ENCODE measurements around the gene MBOAT2. TPM values are rescaled to one million over a fixed set of nuclear protein-coding genes. Genes with fewer than 3 reads are reported as not detected.
A peak's percentile ranks its signal among the peaks of the same experiment; 100 is the strongest.
"Not testable (repeated sequence)": the region's sequence is repeated elsewhere in the genome, so short reads cannot be mapped to it uniquely, and the experiment has no call there.

The MBOAT2 gene
- total RNA-seq, 1 experiment from 2014 or later = 34.8 TPM

- intact Hi-C loops (cut with micrococcal nuclease; ENCODE audit: unreplicated experiment) (no loop called here), in situ Hi-C loops (cut with HindIII; ENCODE audit: low pct_unique_long_range_greater_than_20kb, low sequenced_read_pairs) (no loop called here)
- POLR2A ChIA-PET = interaction anchor here (0.7 kb wide), 1 partner anchor 1685 kb away, joined by 4 read pairs; no protein-coding TSS in a partner anchor
- TF ChIP-seq CTCF (IDR thresholded peaks at IDR 0.05) (no peak), SIN3A (IDR thresholded peaks at IDR 0.05; ENCODE audit: borderline replicate concordance, insufficient read depth, low read depth, low read length) (no peak), POLR2AphosphoS5 (IDR thresholded peaks at IDR 0.05; ENCODE audit: low read depth, low read length) (no peak), TCF7L2 (IDR thresholded peaks at IDR 0.05; ENCODE audit: low read depth, low read length) (no peak), REST (IDR thresholded peaks at IDR 0.05; ENCODE audit: insufficient read depth in 1 of 2, low read depth in 2 of 2, low read length in 1 of 2) (no peak)
- DNase-seq (ENCODE audit: low read depth, low spot score) (no peak), ATAC-seq (no peak)
- no peaks in the 10 kb centered on the region for H3K36me3 ChIP-seq (ENCODE audit: control insufficient read depth, insufficient read depth, low read length)
- H3K27ac ChIP-seq (ENCODE audit: low read length) = no peak overlapping the region
- BruUV-seq (replicated peaks) = no TSS peak
- no peaks in the 10 kb centered on the region for H3K4me1 ChIP-seq (ENCODE audit: control insufficient read depth, insufficient read depth, low read length)
- H3K27me3 ChIP-seq (ENCODE audit: control insufficient read depth, insufficient read depth, low read length) = no peaks in the 10 kb centered on the region
- H3K9me3 ChIP-seq (ENCODE audit: control insufficient read depth, insufficient read depth, low read depth, low read length) = no peaks in the 10 kb centered on the region
- CTCF ChIA-PET = no interaction called here
- H3K4me3 ChIP-seq (ENCODE audit: low read depth in 2 of 2, low read length in 2 of 2) = no peak overlapping the region
These were observed 95.7 kb downstream of the MBOAT2 start for GRCh38 chr2:8907764-8908288.

- DNase-seq (ENCODE audit: low read depth, low spot score); H3K4me3 ChIP-seq (ENCODE audit: low read depth in 2 of 2, low read length in 2 of 2); H3K9me3 ChIP-seq (ENCODE audit: control insufficient read depth, insufficient read depth, low read depth, low read length); BruUV-seq (replicated peaks); in situ Hi-C loops (cut with HindIII; ENCODE audit: low pct_unique_long_range_greater_than_20kb, low sequenced_read_pairs); H3K4me1 ChIP-seq (ENCODE audit: control insufficient read depth, insufficient read depth, low read length); intact Hi-C loops (cut with micrococcal nuclease; ENCODE audit: unreplicated experiment); H3K36me3 ChIP-seq (ENCODE audit: control insufficient read depth, insufficient read depth, low read length); ATAC-seq; CTCF ChIA-PET; POLR2A ChIA-PET; H3K27me3 ChIP-seq (ENCODE audit: control insufficient read depth, insufficient read depth, low read length); H3K27ac ChIP-seq (ENCODE audit: low read length): not testable (repeated sequence)
- TF ChIP-seq CTCF (IDR thresholded peaks at IDR 0.05) = peak; percentile 48
These were observed 99.6 kb downstream of the MBOAT2 start for GRCh38 chr2:8903924-8904323.

GRCh38 chr2:8902757-8903156 is 100.7 kb downstream of the MBOAT2 start:
- BruUV-seq (replicated peaks); POLR2A ChIA-PET; in situ Hi-C loops (cut with HindIII; ENCODE audit: low pct_unique_long_range_greater_than_20kb, low sequenced_read_pairs); H3K27me3 ChIP-seq (ENCODE audit: control insufficient read depth, insufficient read depth, low read length); H3K9me3 ChIP-seq (ENCODE audit: control insufficient read depth, insufficient read depth, low read depth, low read length); H3K27ac ChIP-seq (ENCODE audit: low read length); H3K4me3 ChIP-seq (ENCODE audit: low read depth in 2 of 2, low read length in 2 of 2); ATAC-seq; H3K4me1 ChIP-seq (ENCODE audit: control insufficient read depth, insufficient read depth, low read length); CTCF ChIA-PET; H3K36me3 ChIP-seq (ENCODE audit: control insufficient read depth, insufficient read depth, low read length); DNase-seq (ENCODE audit: low read depth, low spot score); intact Hi-C loops (cut with micrococcal nuclease; ENCODE audit: unreplicated experiment): not testable (repeated sequence)

GRCh38 chr2:8897206-8897605 is 106.3 kb downstream of the MBOAT2 start:
- BruUV-seq (replicated peaks); H3K27me3 ChIP-seq (ENCODE audit: control insufficient read depth, insufficient read depth, low read length); H3K4me3 ChIP-seq (ENCODE audit: low read depth in 2 of 2, low read length in 2 of 2); H3K27ac ChIP-seq (ENCODE audit: low read length); H3K4me1 ChIP-seq (ENCODE audit: control insufficient read depth, insufficient read depth, low read length); DNase-seq (ENCODE audit: low read depth, low spot score); CTCF ChIA-PET; H3K36me3 ChIP-seq (ENCODE audit: control insufficient read depth, insufficient read depth, low read length); ATAC-seq; intact Hi-C loops (cut with micrococcal nuclease; ENCODE audit: unreplicated experiment); H3K9me3 ChIP-seq (ENCODE audit: control insufficient read depth, insufficient read depth, low read depth, low read length); POLR2A ChIA-PET; in situ Hi-C loops (cut with HindIII; ENCODE audit: low pct_unique_long_range_greater_than_20kb, low sequenced_read_pairs): not testable (repeated sequence)

GRCh38 chr2:8896671-8897070 is 106.8 kb downstream of the MBOAT2 start:
- CTCF ChIA-PET; DNase-seq (ENCODE audit: low read depth, low spot score); H3K4me1 ChIP-seq (ENCODE audit: control insufficient read depth, insufficient read depth, low read length); BruUV-seq (replicated peaks); ATAC-seq; in situ Hi-C loops (cut with HindIII; ENCODE audit: low pct_unique_long_range_greater_than_20kb, low sequenced_read_pairs); H3K9me3 ChIP-seq (ENCODE audit: control insufficient read depth, insufficient read depth, low read depth, low read length); H3K27me3 ChIP-seq (ENCODE audit: control insufficient read depth, insufficient read depth, low read length); intact Hi-C loops (cut with micrococcal nuclease; ENCODE audit: unreplicated experiment); POLR2A ChIA-PET; H3K4me3 ChIP-seq (ENCODE audit: low read depth in 2 of 2, low read length in 2 of 2); H3K36me3 ChIP-seq (ENCODE audit: control insufficient read depth, insufficient read depth, low read length); H3K27ac ChIP-seq (ENCODE audit: low read length): not testable (repeated sequence)

Data from Panc1 (cell line).